Type B pancreatic cell (in vitro differentiated cells): ENCODE measurements around the gene UBQLN1. TPM values are rescaled to one million over a fixed set of nuclear protein-coding genes. Genes with fewer than 3 reads are reported as not detected.

Experiments used
- DNase-seq: peaks from one replicate; pipeline ENCODE4 v3.0.0; 2021; ENCODE audit warnings: mixed read lengths; ENCODE audit not compliant: unreplicated experiment; ENCODE audit errors: extremely low spot score
- H3K27ac Mint-ChIP-seq: 2 replicates; pipeline ENCODE4 v1.8.0; 2021; ENCODE audit warnings: mild to moderate bottlenecking, mixed read lengths
- H3K27me3 Mint-ChIP-seq: 2 replicates; pipeline ENCODE4 v1.8.0; 2021; ENCODE audit warnings: mixed read lengths
- H3K36me3 Mint-ChIP-seq: 2 replicates; pipeline ENCODE4 v1.8.0; 2021; ENCODE audit warnings: mixed read lengths
- H3K4me1 Mint-ChIP-seq: one replicate; pipeline ENCODE4 v1.8.0; 2021; ENCODE audit warnings: mixed read lengths; ENCODE audit not compliant: unreplicated experiment
- H3K4me3 Mint-ChIP-seq: 2 replicates; pipeline ENCODE4 v1.8.0; 2021; ENCODE audit warnings: mild to moderate bottlenecking, mixed read lengths
- H3K9me3 Mint-ChIP-seq: 2 replicates; pipeline ENCODE4 v1.8.0; 2021; ENCODE audit warnings: mixed read lengths
- total RNA-seq: library from RNA; stranded (reverse); gene quantifications from 2 replicates; pipeline ENCODE4 v1.2.1, GENCODE V29; 2021; ENCODE audit warnings: low replicate concordance
- TF ChIP-seq, protein P1 (sequence below): fragments of 200-600 bp; sonication (generic); conservative IDR thresholded peaks from 2 replicates; pipeline ENCODE4 v1.5.0; 2021; ENCODE audit warnings: antibody characterized with exemption, mild to moderate bottlenecking

Gene UBQLN1
- total RNA-seq, 1 donor from 2014 or later = 93.0 TPM

DNA sequence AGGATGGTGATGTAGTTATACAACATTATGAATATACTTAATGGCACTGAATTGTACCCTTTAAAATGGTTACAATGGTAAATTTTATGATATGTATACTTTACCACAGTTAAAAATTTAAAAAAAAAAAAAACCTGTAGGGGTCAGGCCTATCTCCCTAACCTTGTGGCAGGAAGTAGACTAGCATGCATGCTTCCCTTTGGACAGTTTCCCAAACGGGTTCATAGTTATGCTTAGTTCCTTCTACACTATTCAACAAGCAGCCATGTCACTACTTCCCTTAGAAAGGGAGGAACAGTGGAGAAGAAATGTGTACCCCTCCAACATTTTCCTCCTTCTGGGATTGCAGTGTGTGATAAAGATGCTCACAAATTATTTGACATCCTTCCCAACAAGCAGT lies 52.3 kb downstream of the UBQLN1 start:
- Mint-ChIP-seq H3K9me3 (peaks cover 12% of the 10 kb centered on the region), H3K4me1 (no peaks in the 10 kb centered on the region), H3K27ac (no peak overlapping the region), H3K36me3 (peaks cover 43% of the 10 kb centered on the region), H3K4me3 (no peak overlapping the region), H3K27me3 (no peaks in the 10 kb centered on the region)
- TF ChIP-seq, protein P1, sequence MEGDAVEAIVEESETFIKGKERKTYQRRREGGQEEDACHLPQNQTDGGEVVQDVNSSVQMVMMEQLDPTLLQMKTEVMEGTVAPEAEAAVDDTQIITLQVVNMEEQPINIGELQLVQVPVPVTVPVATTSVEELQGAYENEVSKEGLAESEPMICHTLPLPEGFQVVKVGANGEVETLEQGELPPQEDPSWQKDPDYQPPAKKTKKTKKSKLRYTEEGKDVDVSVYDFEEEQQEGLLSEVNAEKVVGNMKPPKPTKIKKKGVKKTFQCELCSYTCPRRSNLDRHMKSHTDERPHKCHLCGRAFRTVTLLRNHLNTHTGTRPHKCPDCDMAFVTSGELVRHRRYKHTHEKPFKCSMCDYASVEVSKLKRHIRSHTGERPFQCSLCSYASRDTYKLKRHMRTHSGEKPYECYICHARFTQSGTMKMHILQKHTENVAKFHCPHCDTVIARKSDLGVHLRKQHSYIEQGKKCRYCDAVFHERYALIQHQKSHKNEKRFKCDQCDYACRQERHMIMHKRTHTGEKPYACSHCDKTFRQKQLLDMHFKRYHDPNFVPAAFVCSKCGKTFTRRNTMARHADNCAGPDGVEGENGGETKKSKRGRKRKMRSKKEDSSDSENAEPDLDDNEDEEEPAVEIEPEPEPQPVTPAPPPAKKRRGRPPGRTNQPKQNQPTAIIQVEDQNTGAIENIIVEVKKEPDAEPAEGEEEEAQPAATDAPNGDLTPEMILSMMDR = no peak
- DNase-seq = no peak

DNA sequence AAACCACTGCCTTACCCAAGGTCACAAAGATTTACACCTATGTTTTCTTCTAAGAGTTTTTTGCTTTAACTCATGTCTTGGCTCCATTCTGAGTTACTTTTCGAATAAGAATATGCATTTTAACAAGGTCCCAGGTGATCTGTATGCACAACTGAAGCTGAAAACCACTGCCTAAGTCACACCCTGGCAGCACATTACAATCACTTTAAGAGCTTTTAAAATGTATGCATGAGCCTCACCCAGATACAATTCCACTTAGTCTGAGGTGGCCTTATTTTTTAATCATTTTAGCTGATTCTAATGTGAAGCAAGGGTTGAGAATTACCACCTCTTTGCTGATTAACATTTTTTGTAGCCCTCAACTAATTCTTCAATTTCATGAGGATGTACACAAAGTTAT lies 55.3 kb downstream of the UBQLN1 start:
- H3K27me3 Mint-ChIP-seq = no peaks in the 10 kb centered on the region
- TF ChIP-seq, protein P1 = no peak
- no peaks in the 10 kb centered on the region for H3K4me1 Mint-ChIP-seq
- no peak for DNase-seq
- H3K4me3 Mint-ChIP-seq = no peak overlapping the region
- no peak overlapping the region for H3K27ac Mint-ChIP-seq
- H3K9me3 Mint-ChIP-seq = peaks cover 12% of the 10 kb centered on the region
- peaks cover 48% of the 10 kb centered on the region for H3K36me3 Mint-ChIP-seq

DNA sequence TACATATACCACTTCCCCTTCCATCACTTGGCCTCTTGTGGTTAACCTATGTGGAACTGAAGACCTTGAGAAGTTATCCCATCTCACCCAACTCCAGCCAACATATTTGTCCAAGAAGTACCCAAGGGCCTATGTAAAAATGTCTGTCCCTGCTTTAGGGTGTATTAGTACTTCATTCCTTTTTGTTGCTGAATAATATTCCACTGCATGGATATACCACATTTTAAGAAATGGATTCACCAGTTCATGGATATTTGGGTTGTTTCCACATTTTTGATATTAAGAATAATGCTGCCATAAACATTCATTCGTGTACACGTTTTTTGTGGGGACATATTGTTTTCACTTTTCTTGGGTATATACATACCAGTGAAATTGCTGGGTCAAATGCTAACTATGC lies 56.2 kb downstream of the UBQLN1 start:
- no peak for DNase-seq
- peaks cover 48% of the 10 kb centered on the region for H3K36me3 Mint-ChIP-seq
- no peak overlapping the region for H3K27ac Mint-ChIP-seq
- TF ChIP-seq, protein P1 = no peak
- H3K27me3 Mint-ChIP-seq = no peaks in the 10 kb centered on the region
- peaks cover 12% of the 10 kb centered on the region for H3K9me3 Mint-ChIP-seq
- H3K4me3 Mint-ChIP-seq = no peak overlapping the region
- no peaks in the 10 kb centered on the region for H3K4me1 Mint-ChIP-seq

DNA sequence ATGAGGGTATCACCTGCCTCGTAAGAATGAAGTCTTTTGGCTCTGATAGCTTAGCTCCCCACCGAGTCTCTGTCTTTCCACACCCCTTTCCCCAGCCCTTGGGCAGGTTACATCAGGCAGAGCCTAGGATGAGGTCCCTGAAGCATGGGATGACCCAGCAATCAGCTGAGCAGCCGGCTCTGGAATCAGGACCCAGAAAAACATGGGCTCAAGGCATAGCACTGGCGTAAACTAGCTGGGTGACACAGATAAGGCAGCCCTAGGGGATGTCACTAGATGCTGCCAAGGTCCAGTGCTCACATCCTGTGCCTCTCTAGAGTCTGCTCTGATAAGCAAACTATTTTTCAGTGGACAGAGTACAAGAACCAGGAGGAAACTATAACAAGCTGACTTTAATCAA lies 58.2 kb downstream of the UBQLN1 start:
- H3K27me3 Mint-ChIP-seq = no peaks in the 10 kb centered on the region
- no peak overlapping the region for H3K4me3 Mint-ChIP-seq
- no peak for DNase-seq
- TF ChIP-seq, protein P1 = no peak
- peaks cover 36% of the 10 kb centered on the region for H3K36me3 Mint-ChIP-seq
- no peaks in the 10 kb centered on the region for H3K4me1 Mint-ChIP-seq
- peak overlapping the region; percentile 64 for H3K27ac Mint-ChIP-seq
- peaks cover 12% of the 10 kb centered on the region for H3K9me3 Mint-ChIP-seq

DNA sequence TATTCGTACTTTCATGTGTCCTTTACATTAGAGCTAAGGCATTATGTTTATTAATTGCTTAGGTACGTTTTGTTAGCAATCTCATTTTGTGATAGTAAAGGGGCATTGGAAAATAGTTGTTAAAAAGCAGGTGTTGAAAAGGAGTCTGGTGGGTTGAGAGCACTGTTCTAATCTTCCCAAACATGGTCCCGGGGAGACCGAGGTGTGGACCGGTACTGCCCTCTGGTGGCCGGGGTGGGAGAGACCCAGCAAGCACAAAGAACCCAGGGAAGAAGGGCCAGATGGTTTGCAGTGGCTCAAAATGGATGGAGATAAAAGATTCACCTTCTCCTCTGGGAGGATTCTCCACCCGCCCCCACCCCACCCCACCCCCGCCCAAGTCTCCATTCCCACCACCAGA lies 58.7 kb downstream of the UBQLN1 start:
- TF ChIP-seq, protein P1 = peak; percentile 81
- H3K27me3 Mint-ChIP-seq = no peaks in the 10 kb centered on the region
- no peak overlapping the region for H3K27ac Mint-ChIP-seq
- H3K4me1 Mint-ChIP-seq = peaks cover 1% of the 10 kb centered on the region
- DNase-seq = no peak
- no peak overlapping the region for H3K4me3 Mint-ChIP-seq
- peaks cover 12% of the 10 kb centered on the region for H3K9me3 Mint-ChIP-seq
- H3K36me3 Mint-ChIP-seq = peaks cover 32% of the 10 kb centered on the region
